Measurements from ENCODE around the gene POLR2I.
A peak's percentile ranks its signal among the peaks of the same experiment; 100 is the strongest.

Gene POLR2I

DNA sequence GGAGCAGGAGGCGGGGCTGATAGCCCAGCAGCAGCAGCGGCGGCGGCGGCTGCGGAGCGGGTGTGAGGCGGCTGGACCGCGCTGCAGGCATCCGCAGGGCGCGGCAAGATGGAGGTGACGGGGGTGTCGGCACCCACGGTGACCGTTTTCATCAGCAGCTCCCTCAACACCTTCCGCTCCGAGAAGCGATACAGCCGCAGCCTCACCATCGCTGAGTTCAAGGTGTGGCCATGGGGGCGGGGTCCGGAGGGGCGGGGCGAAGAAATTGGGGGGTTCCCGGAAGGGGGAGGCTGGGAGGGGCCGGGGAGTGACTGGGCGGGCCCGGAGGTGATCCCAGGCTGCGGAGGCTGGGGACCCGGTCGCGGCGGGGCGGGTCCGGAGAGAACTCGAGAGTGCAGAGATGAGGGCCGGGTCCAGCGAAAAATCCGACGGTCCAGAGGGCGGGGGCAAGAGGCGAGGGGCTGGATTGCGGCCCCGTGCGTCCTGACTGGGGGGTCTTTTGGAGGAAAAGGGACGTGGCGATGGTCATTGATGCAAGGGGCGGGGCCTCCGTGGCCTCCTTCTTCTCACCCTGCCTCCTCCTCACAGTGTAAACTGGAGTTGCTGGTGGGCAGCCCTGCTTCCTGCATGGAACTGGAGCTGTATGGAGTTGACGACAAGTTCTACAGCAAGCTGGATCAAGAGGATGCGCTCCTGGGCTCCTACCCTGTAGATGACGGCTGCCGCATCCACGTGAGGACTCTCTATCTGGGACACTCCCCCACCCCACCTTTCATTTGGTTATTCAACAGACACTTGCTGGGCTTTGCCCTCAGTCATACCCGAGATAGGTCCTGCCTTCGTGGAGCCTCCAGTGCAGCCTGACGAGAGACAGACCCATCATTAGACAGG is 1.0 kb upstream of the POLR2I start, which contains the start of gene TBCB:
Gene TBCB (plus strand): TSS at position 16 of the 891 bp plus-strand sequence. CDS start 93 bp downstream, at position 109.
- DNase-seq, result no peak
- TF ChIP-seq GATA1 (IDR thresholded peaks at IDR 0.05; ENCODE audit: low read depth, low read length), result no peak
- TF ChIP-seq POLR2A (IDR thresholded peaks at IDR 0.05; ENCODE audit: low read length), result no peak

DNA sequence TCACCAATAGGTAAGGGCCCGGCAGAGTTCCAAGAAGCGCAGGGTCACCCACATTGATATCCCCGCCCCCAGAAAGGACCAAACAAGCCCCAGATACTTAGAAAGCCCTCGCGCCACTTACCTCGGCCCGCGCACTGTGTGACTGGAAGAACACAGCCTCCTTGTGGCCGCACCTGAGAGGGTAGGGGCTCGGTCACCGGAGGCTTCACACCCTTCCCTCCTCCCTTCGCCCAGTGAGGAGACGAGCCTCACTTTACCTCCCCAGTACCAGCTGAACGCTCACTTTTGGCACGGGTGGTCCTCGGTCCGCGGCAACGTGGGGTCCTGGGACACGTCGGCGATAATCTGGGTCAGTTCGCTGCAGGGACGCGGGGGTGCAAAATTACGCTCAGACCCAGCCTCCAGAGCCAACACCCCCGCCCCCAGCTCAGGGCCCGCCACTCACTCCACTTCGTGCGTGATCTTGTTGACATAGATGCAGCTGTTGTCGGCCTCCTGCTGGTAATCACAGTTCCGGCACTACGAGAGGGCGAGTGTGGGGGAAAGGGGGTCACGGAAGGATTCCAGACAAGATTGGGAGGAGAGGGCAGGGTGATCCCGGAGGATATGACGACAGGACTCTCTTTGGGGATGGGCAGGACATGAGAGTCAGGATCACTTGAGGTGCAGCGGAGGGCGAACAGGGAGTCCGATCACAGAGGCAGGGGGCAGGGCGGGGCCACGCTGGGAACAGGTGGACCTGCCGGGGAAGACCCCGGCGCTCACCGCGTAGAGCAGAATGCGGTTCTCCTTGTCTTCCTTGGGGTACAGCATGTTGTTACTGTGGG is 568 bp downstream of the POLR2I start:
- peak; percentile 60 to 70 for DNase-seq
- TF ChIP-seq POLR2A (IDR thresholded peaks at IDR 0.05; ENCODE audit: low read length), result no peak
- TF ChIP-seq GATA1 (IDR thresholded peaks at IDR 0.05; ENCODE audit: low read depth, low read length), result no peak

DNA sequence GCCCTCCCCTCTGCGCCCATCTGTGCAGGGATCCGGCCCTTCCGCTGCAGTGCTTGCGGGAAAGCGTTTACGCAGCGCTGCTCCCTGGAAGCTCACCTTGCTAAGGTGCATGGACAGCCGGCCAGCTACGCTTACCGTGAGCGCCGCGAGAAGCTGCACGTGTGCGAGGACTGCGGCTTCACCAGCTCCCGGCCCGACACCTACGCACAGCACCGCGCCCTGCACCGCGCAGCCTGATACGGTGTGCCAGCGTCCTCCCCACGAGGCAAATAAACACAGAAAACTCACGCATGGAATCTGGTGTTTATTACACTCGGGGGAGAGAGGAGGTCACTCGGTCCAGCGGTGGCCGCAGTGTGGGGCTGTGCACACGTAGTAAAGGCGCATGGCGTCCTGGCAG is 1.2 kb downstream of the POLR2I start:
- no peak for DNase-seq
- TF ChIP-seq GATA1 (IDR thresholded peaks at IDR 0.05; ENCODE audit: low read depth, low read length), result no peak
- no peak for TF ChIP-seq POLR2A (IDR thresholded peaks at IDR 0.05; ENCODE audit: low read length)

DNA sequence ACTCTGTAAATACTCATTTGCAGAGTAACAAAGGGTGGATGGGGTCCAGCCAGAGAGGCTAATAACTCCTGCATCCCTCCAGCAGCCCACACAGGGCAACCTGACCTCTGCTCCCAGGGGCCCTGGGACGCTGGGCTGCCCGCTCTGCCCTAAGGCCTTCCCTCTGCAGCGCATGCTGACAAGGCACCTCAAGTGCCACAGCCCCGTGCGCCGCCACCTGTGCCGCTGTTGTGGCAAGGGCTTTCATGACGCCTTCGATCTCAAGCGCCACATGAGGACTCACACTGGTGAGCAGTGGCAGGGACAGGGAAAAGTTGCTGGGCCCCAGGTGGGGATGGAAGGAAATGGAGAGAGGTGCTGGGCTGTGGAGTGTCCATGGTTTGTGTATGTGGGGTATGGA is 2.0 kb downstream of the POLR2I start:
- TF ChIP-seq POLR2A (IDR thresholded peaks at IDR 0.05; ENCODE audit: low read length) (no peak), GATA1 (IDR thresholded peaks at IDR 0.05; ENCODE audit: low read depth, low read length) (no peak)
- DNase-seq, result no peak

DNA sequence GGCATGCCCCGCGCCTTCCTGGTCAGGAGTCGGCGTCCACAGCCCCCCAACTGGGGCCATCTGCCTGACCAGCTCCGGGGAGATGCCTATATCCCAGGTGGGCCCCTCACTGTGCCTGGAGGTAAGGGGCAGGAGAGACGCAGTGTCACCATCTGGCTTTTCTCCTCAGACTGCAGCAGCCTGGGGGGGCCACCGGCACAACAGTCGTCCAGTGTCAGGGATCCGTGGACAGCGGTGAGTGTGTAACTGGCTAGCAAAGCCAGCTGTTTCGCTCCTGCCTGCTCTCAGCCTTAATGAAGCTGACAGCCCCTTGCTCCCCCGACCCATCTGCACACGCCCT is 3.5 kb downstream of the POLR2I start:
- TF ChIP-seq GATA1 (IDR thresholded peaks at IDR 0.05; ENCODE audit: low read depth, low read length) (no peak), POLR2A (IDR thresholded peaks at IDR 0.05; ENCODE audit: low read length) (no peak)
- no peak for DNase-seq

DNA sequence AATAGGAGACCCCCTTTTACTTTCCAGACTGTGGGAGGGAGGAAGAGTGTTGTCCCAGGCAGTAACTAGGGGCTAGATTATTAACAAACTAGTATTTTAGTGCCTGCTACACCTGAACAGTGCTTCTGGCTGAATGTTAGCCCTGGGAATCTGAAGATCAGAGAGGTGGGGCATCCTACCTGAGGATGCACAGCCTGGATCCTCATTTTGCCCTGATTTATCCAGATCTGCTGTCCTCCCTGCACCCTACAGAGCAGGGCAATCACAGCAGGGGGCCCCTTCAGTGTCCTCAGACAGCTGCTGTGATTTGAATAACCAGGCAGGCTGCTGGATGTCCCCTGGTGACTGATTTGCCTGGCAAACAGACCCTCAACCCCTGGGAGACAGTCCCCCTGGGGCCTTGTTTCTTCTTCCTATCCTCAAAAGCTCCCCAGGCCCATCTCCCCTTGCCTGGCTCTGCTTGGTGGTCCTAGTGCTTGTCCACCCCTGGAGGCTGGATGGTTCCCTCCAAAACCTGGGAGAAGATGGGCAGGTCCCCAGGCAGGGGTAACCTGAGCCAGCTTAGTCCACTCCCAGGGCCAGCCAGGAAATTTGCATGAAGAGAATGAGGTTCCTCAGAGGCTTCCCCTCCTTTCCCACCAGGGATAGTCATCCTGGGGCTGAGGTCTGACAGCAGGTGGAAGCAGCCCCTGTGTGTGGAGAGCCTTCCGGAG is 4.0 kb downstream of the POLR2I start, which contains the start of gene OVOL3:
Gene OVOL3 (plus strand): TSS at position 657 of the 713 bp plus-strand sequence. CDS start 60 bp downstream, outside the sequence.
- DNase-seq, result no peak
- TF ChIP-seq POLR2A (IDR thresholded peaks at IDR 0.05; ENCODE audit: low read length) (no peak), GATA1 (IDR thresholded peaks at IDR 0.05; ENCODE audit: low read depth, low read length) (no peak)

DNA sequence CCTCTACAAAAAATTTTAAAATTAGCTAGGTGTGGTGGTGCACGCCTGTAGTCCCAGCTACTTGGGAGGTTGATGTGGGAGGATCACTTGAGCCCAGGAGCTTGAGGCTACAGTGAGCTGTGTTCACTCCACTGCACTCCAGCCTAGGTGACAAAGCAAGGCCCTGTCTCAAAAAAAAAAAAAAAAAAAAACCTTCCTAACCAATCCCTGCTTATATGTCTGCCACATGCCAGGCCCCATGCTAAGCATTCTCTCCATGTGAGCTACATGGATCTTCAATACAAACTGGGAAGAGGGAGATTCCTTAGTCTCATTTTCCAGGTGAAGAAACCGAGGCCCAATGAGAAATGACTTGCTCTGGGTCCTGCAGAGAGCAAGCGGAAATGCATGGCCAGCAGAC is 6.0 kb downstream of the POLR2I start:
- TF ChIP-seq GATA1 (IDR thresholded peaks at IDR 0.05; ENCODE audit: low read depth, low read length) (no peak), POLR2A (IDR thresholded peaks at IDR 0.05; ENCODE audit: low read length) (no peak)
- no peak for DNase-seq

DNA sequence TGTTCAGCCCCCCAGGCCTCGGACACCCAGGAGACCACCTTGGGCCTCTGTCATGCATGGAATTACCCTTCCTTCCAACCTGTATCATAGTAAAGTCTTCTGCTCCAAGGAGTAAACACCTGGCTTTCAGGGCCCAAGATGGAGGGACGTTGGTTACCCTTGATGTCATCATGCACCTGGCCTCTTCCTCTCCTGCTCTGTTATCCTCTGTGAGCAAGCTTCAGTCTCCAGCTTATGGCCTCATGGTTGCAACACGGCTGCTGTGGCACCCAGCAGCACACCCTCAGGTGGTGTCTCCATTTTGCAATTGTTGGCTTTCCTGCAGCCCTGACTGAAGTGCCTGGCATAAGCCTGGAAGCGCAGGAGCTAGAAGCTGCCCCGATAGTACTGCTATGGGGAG is 7.7 kb downstream of the POLR2I start:
- no peak for DNase-seq
- TF ChIP-seq POLR2A (IDR thresholded peaks at IDR 0.05; ENCODE audit: low read length) (no peak), GATA1 (IDR thresholded peaks at IDR 0.05; ENCODE audit: low read depth, low read length) (no peak)

DNA sequence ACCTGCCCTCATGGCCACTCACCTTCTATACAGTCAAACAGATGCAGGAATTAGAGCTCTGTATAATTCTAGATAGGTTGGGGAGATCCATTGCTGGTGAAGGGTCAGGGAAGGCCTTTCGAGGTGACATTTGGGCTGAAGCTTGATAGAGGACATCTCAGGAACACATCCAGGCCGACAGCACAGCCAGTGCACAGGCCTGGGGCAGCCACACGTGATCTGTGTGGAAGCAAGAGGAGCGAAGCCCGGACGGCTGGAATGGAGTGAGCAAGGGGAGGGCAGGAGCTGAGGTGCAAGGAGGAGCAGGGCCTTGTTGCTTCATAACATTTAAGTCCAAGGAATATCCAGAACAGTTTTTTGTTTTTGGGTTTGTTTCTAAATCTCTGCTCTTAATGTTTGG is 8.2 kb downstream of the POLR2I start:
- no peak for TF ChIP-seq GATA1 (IDR thresholded peaks at IDR 0.05; ENCODE audit: low read depth, low read length)
- TF ChIP-seq POLR2A (IDR thresholded peaks at IDR 0.05; ENCODE audit: low read length), result no peak

DNA sequence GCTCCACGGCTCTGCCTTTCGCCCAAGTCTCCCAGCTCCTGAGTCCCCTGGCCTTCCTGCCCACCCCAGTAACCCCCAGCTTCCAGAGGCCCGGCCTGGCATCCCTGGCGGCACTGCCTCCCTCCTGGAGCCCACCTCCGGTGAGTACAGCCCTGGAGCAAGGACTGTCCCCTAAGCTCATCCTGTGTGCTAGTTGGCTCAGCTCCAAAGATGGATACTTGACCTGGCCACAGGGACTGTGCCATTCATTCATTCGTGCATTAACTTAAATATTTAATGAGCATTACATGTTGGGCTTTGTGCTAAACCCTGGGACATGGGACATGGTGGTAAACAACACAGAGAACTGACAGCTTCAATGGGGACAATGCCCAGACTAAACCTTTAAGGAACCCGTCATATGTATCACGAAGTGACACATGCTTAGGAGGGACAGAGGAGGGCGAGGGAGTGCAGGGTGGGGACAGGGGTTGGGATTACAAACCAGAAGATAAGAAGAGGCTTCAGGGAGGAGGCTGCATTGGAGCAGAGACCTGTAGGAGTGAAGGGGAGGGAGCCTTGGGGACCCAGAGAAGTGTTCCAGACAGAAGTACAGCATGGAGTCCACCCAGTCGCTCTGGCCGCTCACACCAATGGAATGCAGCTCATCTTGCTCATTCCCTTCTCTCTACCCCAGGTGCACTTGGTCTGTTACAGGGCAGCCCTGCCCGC is 10.7 kb downstream of the POLR2I start:
- TF ChIP-seq GATA1 (IDR thresholded peaks at IDR 0.05; ENCODE audit: low read depth, low read length), result no peak
- peak; percentile 47 for TF ChIP-seq POLR2A (IDR thresholded peaks at IDR 0.05; ENCODE audit: low read length)

More for the DNA sequence above, 8.2 kb downstream of the POLR2I start:
- DNase-seq, result no peak

DNA sequence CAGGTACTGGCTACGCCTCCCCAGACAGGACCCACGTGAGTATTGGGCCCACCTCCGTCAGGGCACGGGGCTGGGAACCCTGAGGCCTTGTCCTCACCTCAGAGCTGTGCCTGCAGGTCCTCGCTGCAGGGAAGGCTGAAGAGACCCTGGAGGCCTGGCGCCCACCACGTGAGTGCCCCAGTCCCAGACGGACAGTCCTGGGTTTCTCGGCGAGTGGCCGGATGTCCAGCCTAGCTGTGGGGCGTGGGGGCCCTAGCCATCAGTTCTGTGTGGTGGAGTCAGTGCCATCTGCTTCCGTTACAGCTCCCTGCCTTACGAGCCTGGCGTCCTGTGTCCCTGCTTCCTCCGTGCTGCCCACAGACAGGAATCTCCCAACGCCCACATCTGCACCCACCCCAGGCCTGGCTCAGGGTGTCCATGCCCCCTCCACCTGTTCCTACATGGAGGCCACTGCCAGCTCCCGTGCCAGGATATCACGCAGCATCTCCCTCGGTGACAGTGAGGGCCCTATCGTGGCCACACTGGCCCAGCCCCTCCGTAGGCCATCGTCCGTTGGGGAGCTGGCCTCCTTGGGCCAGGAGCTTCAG is 11.5 kb downstream of the POLR2I start:
- TF ChIP-seq POLR2A (IDR thresholded peaks at IDR 0.05; ENCODE audit: low read length) (no peak), GATA1 (IDR thresholded peaks at IDR 0.05; ENCODE audit: low read depth, low read length) (no peak)

More for the DNA sequence above, 10.7 kb downstream of the POLR2I start:
- DNase-seq, result peak; percentile 83 to 91

DNA sequence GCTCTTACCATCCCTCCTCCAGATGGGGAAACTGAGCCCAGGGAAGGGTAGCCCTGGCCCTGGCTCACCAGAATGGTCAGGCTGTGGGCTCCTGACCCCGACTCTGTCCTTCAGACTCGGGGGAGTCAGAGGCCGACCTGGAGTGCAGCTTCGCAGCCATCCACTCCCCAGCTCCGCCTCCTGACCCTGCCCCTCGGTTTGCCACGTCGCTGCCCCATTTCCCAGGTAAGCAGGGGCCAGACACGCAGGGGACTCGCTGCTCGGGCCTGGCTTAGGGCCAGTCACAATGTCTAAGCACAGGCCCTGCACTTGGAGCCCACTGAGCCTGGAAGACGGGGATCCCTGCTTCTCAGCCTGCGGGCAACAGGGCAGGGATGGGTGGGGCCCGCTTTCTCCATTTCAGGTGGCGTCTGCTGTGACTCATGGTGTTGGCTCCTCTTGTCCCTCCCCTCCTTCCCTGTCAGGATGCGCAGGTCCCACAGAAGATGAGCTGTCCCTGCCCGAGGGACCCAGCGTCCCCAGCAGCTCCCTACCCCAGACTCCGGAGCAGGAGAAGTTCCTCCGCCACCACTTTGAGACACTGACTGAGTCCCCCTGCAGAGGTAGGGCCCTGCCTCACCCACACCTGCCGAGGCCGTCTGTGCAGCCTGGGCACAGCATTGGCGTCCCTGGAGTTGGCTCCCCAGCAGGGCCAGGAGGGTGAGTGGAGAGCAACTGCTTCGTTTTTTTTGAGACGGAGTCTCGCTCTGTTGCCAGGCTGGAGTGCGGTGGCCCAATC is 12.9 kb downstream of the POLR2I start:
- no peak for DNase-seq
- TF ChIP-seq GATA1 (IDR thresholded peaks at IDR 0.05; ENCODE audit: low read depth, low read length), result no peak
- TF ChIP-seq POLR2A (IDR thresholded peaks at IDR 0.05; ENCODE audit: low read length), result no peak

More for the DNA sequence above, 11.5 kb downstream of the POLR2I start:
- no peak for DNase-seq
